H1 (cell line): ENCODE results near the gene RASAL2. TPM values are rescaled to one million over a fixed set of nuclear protein-coding genes. Genes with fewer than 3 reads are reported as not detected.
"Not testable (repeated sequence)": the region's sequence is repeated elsewhere in the genome, so short reads cannot be mapped to it uniquely, and the experiment has no call there.

Experiments
- CTCF ChIA-PET: fragments of 300-600 bp; sonication (Branson Sonifier 250); formaldehyde crosslinking; loops from one replicate; lab custom pipeline; 2021; ENCODE audit not compliant: partially characterized antibody; lab: Charles Lee
- POLR2A ChIA-PET: fragments of 300-600 bp; sonication (Branson Sonifier 250); formaldehyde crosslinking; loops from one replicate; lab custom pipeline; 2021; ENCODE audit warnings: inconsistent platforms; ENCODE audit not compliant: partially characterized antibody; lab: Charles Lee
- DNase-seq, 2 experiments: peaks; one replicate each; pipeline versions ENCODE4 v3.0.0 to v3.0.0-alpha.2; 2010 to 2022; ENCODE audit warnings: low spot score in 2 of 2, low read depth in 1 of 2, mixed read lengths in 1 of 2
- FAIRE-seq: peaks from 2 replicates; lab custom pipeline; 2011; peaks lifted over from hg19 to GRCh38; lab: Jason Lieb, UNC
- H2AFZ ChIP-seq: 2 replicates; pipeline ENCODE4 v1.8.1; 2012; ENCODE audit warnings: low read length, inconsistent platforms
- H2AK5ac ChIP-seq: 2 replicates; pipeline ENCODE4 v1.6.1; 2013; ENCODE audit warnings: low read depth, low read length
- H2BK120ac ChIP-seq: replicated peaks from 2 replicates; pipeline ENCODE3; 2013; ENCODE audit warnings: low read depth, low read length, inconsistent platforms
- H2BK12ac ChIP-seq: 2 replicates; pipeline ENCODE4 v1.6.1; 2013; ENCODE audit warnings: low read depth, low read length
- H2BK15ac ChIP-seq: 2 replicates; pipeline ENCODE4 v1.6.1; 2013; ENCODE audit warnings: low read length
- H2BK20ac ChIP-seq: 2 replicates; pipeline ENCODE4 v1.6.1; 2013; ENCODE audit warnings: low read length
- H2BK5ac ChIP-seq: 2 replicates; pipeline ENCODE4 v1.6.1; 2013; ENCODE audit warnings: low read depth, low read length
- H3K14ac ChIP-seq: 2 replicates; pipeline ENCODE4 v1.6.1; 2013; ENCODE audit warnings: inconsistent platforms; ENCODE audit not compliant: insufficient read length
- H3K18ac ChIP-seq: 2 replicates; pipeline ENCODE4 v1.6.1; 2013; ENCODE audit warnings: low read length; ENCODE audit errors: extremely low read depth
- H3K23ac ChIP-seq: 2 replicates; pipeline ENCODE4 v1.6.1; 2013; ENCODE audit warnings: inconsistent platforms; ENCODE audit not compliant: insufficient read length
- H3K23me2 ChIP-seq: 2 replicates; pipeline ENCODE4 v1.6.1; 2013; ENCODE audit warnings: low read depth, low read length
- H3K27ac ChIP-seq: 2 replicates; pipeline ENCODE4 v1.6.1; 2011; ENCODE audit warnings: low read depth, low read length, inconsistent platforms
- H3K27me3 ChIP-seq, 4 experiments: replicated peaks in 1 of 4; 1 replicate in 1 of 4; 2 replicates in 3 of 4; pipeline versions ENCODE4 v1.6.1 to v1.8.1; 2011 to 2013; ENCODE audit warnings: low read length in 3 of 4, mild to moderate bottlenecking in 3 of 4, inconsistent platforms in 2 of 4, mixed read lengths in 2 of 4, moderate library complexity in 1 of 4; ENCODE audit not compliant: control insufficient read depth in 3 of 4, insufficient read depth in 3 of 4; ENCODE audit errors: extremely low read depth in 1 of 4
- H3K36me3 ChIP-seq, 4 experiments: 2 replicates each; pipeline versions ENCODE4 v1.6.1 to v1.8.1; 2011 to 2013; ENCODE audit warnings: mild to moderate bottlenecking in 4 of 4, low read length in 3 of 4, moderate library complexity in 2 of 4, control low read depth in 1 of 4, inconsistent platforms in 1 of 4; ENCODE audit not compliant: insufficient read depth in 4 of 4, control insufficient read depth in 2 of 4
- H3K4ac ChIP-seq: replicated peaks from 2 replicates; pipeline ENCODE3; 2013; ENCODE audit warnings: low read length, low read depth, mixed read lengths, inconsistent platforms; ENCODE audit not compliant: insufficient read length
- H3K4me1 ChIP-seq, 4 experiments: replicated peaks in 1 of 4; 1 replicate in 1 of 4; 2 replicates in 3 of 4; pipeline versions ENCODE4 v1.6.1 to v1.8.1; 2011 to 2013; ENCODE audit warnings: low read length in 3 of 4, inconsistent platforms in 2 of 4, mixed read lengths in 1 of 4; ENCODE audit not compliant: insufficient read depth in 4 of 4, control insufficient read depth in 3 of 4
- H3K4me2 ChIP-seq, 2 experiments: 2 replicates each; pipeline versions ENCODE4 v1.6.1 to v1.8.1; 2011 to 2013; ENCODE audit warnings: low read depth in 2 of 2, low read length in 2 of 2, control low read depth in 1 of 2, inconsistent platforms in 1 of 2, mild to moderate bottlenecking in 1 of 2; ENCODE audit not compliant: insufficient read depth in 1 of 2
- H3K4me3 ChIP-seq, 4 experiments: fragments of 200-600, 300-600 bp in 1 of 4; sonication (generic), shearing (Covaris generic), sonication (Bioruptor Twin) in 1 of 4; 2 replicates each; pipeline versions ENCODE4 v1.5.1 to v1.8.1; 2011 to 2016; ENCODE audit warnings: low read length in 4 of 4, low read depth in 3 of 4, control low read depth in 2 of 4, inconsistent platforms in 2 of 4, mild to moderate bottlenecking in 2 of 4, mixed read lengths in 1 of 4, moderate library complexity in 1 of 4; ENCODE audit not compliant: insufficient read depth in 2 of 4; ENCODE audit errors: extremely low read depth in 1 of 4
- H3K56ac ChIP-seq: replicated peaks from 2 replicates; pipeline ENCODE3; 2013; ENCODE audit warnings: low read depth, mild to moderate bottlenecking, mixed read lengths, low read length, inconsistent platforms; ENCODE audit not compliant: insufficient read length
- H3K79me1 ChIP-seq: 2 replicates; pipeline ENCODE4 v1.6.1; 2013; ENCODE audit warnings: low read depth, low read length, control low read depth
- H3K79me2 ChIP-seq, 2 experiments: 2 replicates each; pipeline versions ENCODE4 v1.6.1 to v1.8.1; 2012 to 2013; ENCODE audit warnings: low read length in 2 of 2, mild to moderate bottlenecking in 2 of 2, inconsistent platforms in 1 of 2; ENCODE audit not compliant: insufficient read depth in 2 of 2, control insufficient read depth in 1 of 2
- H3K9ac ChIP-seq, 4 experiments: replicated peaks in 1 of 4; 1 replicate in 1 of 4; 2 replicates in 3 of 4; pipeline versions ENCODE4 v1.6.1 to v1.8.1; 2011 to 2013; ENCODE audit warnings: low read depth in 3 of 4, low read length in 3 of 4, control low read depth in 2 of 4, mild to moderate bottlenecking in 2 of 4, moderate library complexity in 2 of 4, inconsistent platforms in 1 of 4; ENCODE audit errors: extremely low read depth in 1 of 4
- H3K9me3 ChIP-seq, 2 experiments: 2 replicates each; pipeline versions ENCODE4 v1.6.1 to v1.8.1; 2012 to 2013; ENCODE audit warnings: mild to moderate bottlenecking in 2 of 2, moderate library complexity in 2 of 2, control low read depth in 1 of 2, inconsistent platforms in 1 of 2, low read depth in 1 of 2, low read length in 1 of 2, mixed read lengths in 1 of 2; ENCODE audit not compliant: insufficient read depth in 2 of 2
- H4K20me1 ChIP-seq, 2 experiments: replicated peaks in 1 of 2; 2 replicates each; pipeline versions ENCODE3 to v1.8.1; 2011 to 2013; ENCODE audit warnings: inconsistent platforms in 2 of 2, low read length in 2 of 2, mild to moderate bottlenecking in 1 of 2; ENCODE audit not compliant: insufficient read depth in 2 of 2, control insufficient read depth in 1 of 2
- H4K5ac ChIP-seq: 2 replicates; pipeline ENCODE4 v1.6.1; 2013; ENCODE audit warnings: low read length, low read depth, mixed read lengths, inconsistent platforms; ENCODE audit not compliant: insufficient read length
- H4K8ac ChIP-seq: 2 replicates; pipeline ENCODE4 v1.8.0; 2013; ENCODE audit warnings: mild to moderate bottlenecking, moderate library complexity, low read length, inconsistent platforms; ENCODE audit not compliant: insufficient read depth; ENCODE audit errors: extremely low read depth
- H4K91ac ChIP-seq: replicated peaks from 2 replicates; pipeline ENCODE3; 2013; ENCODE audit warnings: low read length, mixed read lengths, inconsistent platforms; ENCODE audit not compliant: insufficient read length
- PHF8 ChIP-seq: fragments of 200-600 bp; sonication (generic); conservative IDR thresholded peaks from 2 replicates; pipeline ENCODE4 v1.7.1; 2012; ENCODE audit warnings: low read depth, mild to moderate bottlenecking, inconsistent platforms, low read length, moderate library complexity
- POLR2A ChIP-seq, 2 experiments: IDR thresholded peaks; 1 replicate in 1 of 2; 2 replicates in 1 of 2; pipeline ENCODE4 v1.6.1; 2011; ENCODE audit warnings: low read depth in 2 of 2, low read length in 2 of 2, mild to moderate bottlenecking in 2 of 2; ENCODE audit errors: control extremely low read depth in 1 of 2
- TAF1 ChIP-seq: IDR thresholded peaks from 2 replicates; pipeline ENCODE4 v1.6.1; 2011; ENCODE audit warnings: mild to moderate bottlenecking, low read depth, low read length
- WGBS, 2 experiments: shearing (Covaris generic) in 1 of 2; methylation state at CpG; one replicate each; pipeline versions ENCODE4 v1.1.6 to v1.1.7; 2013 to 2015; ENCODE audit warnings: low lambda C conversion rate in 2 of 2, mixed read lengths in 2 of 2, inconsistent platforms in 1 of 2, low coverage in 1 of 2, missing lambda C conversion rate in 1 of 2; ENCODE audit not compliant: insufficient replicate concordance in 2 of 2, insufficient coverage in 1 of 2, insufficient read length in 1 of 2; ENCODE audit errors: extremely low coverage in 1 of 2, missing lambda C conversion rate in 1 of 2; 5-methylcytosine and 5-hydroxymethylcytosine counted together
- polyA plus RNA-seq, 7 experiments: library from polyadenylated mRNA; depleted of rRNA in 3 of 7; stranded (reverse) in 5 of 7; unstranded in 2 of 7; fragments of >200 nt in 5 of 7; fragments of 200-250 nt in 2 of 7; gene quantifications; 1 replicate in 5 of 7; 2 replicates in 1 of 7; 4 replicates in 1 of 7; pipeline versions ENCODE4 v1.2.1 to v1.2.3, GENCODE V29; 2011 to 2013; ENCODE audit warnings: missing spikeins in 2 of 7, mixed read lengths in 2 of 7
- total RNA-seq: library from RNA; stranded (reverse); fragmentation: NEBNext Ultra II Directional; extraction: Animal tissue kit (Norgen Biotek cat#: 25700); gene quantifications from 2 replicates; pipeline ENCODE4 v1.2.1, GENCODE V29; 2021

Gene RASAL2
- total and polyA plus RNA-seq, 2 of the 8 experiments (the other 6 are each of a cell fraction or from before 2014, with no cell fraction given): 15.9 to 32.5 TPM

DNA sequence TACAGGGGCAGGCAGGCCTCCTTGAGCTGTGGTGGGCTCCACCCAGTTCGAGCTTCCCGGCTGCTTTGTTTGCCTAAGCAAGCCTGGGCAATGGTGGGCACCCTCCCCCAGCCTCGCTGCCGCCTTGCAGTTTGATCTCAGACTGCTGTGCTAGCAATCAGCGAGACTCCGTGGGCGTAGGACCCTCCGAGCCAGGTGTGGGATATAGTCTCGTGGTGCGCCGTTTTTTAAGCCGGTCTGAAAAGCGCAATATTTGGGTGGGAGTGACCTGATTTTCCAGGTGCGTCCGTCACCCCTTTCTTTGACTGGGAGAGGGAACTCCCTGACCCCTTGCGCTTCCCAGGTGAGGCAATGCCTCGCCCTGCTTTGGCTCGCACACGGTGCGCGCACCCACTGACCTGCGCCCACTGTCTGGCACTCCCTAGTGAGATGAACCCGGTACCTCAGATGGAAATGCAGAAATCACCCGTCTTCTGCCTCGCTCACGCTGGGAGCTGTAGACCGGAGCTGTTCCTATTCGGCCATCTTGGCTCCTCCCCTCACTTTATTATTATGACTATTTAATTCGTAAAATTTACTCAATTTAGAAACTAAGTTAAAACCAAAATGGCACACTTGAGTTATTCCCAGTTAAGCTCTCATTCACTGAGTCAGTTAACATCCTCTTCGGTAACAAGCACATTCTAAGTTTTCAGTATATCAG lies 226.5 kb downstream of the RASAL2 start:
- not testable (repeated sequence) for H3K14ac ChIP-seq, H2BK15ac ChIP-seq, H3K18ac ChIP-seq, H2BK5ac ChIP-seq, H2BK12ac ChIP-seq, H3K27me3 ChIP-seq, H4K8ac ChIP-seq, H3K23me2 ChIP-seq, H3K9me3 ChIP-seq, H2AK5ac ChIP-seq, H3K27ac ChIP-seq, H3K79me1 ChIP-seq, FAIRE-seq, H3K23ac ChIP-seq, H2BK20ac ChIP-seq, H3K4me1 ChIP-seq, H2BK120ac ChIP-seq, H3K56ac ChIP-seq, H2AFZ ChIP-seq, H3K4ac ChIP-seq, H4K91ac ChIP-seq, H3K36me3 ChIP-seq, H4K20me1 ChIP-seq, H4K5ac ChIP-seq
- Histone ChIP-seq H3K4me2 (peak overlapping the region; percentile 46 to 47; a peak in 3 of 4 replicates), H3K4me3 (peak overlapping the region; percentile 17 to 53 (median 40)), H3K9ac (peak overlapping the region in 3 of 4 experiments; percentile 29 to 60 (median 51); a peak in 2 of 7 replicates), H3K79me2 (peaks cover 0 to 37% of the 10 kb centered on the region in 2 experiments; a peak in 2 of 4 replicates)
- WGBS, 2 experiments: 31% methylated on average over 20 of the region's 30 CpGs; no CpG with 5 or more reads in 1 of the 2 experiments
- TF ChIP-seq POLR2A (IDR thresholded peaks at IDR 0.05; ENCODE audit: control extremely low read depth in 1 of 2, low read depth in 2 of 2, low read length in 2 of 2): peak; percentile 57 to 60
- peak; percentile 55 for TF ChIP-seq TAF1
- 0 out of 2 replicates have a peak, but pooled peaks have one; percentile 38 for TF ChIP-seq PHF8
- peak in 1 of 2 experiments; percentile 61 for DNase-seq
- ChIA-PET CTCF (interaction anchor here (1.1 to 2.9 kb wide), 5 partner anchors 10 to 54 kb away, joined by 3 to 8 read pairs (median 4); no protein-coding TSS in a partner anchor), POLR2A (interaction anchor here (0.6 to 2.5 kb wide), 13 partner anchors 8 to 180 kb away, joined by 3 to 9 read pairs (median 4); no protein-coding TSS in a partner anchor)
